ENCODE data around the gene MBNL1. TPM values are rescaled to one million over a fixed set of nuclear protein-coding genes. Genes with fewer than 3 reads are reported as not detected.
A peak's percentile ranks its signal among the peaks of the same experiment; 100 is the strongest.

The MBNL1 gene
- total RNA-seq, 6 donors from 2014 or later, result 231 to 506 (median 357) TPM

GRCh38 chr3:152472672-152472954 lies 203.9 kb downstream of the MBNL1 start:
- H3K9me3 ChIP-seq, result no peaks in the 10 kb centered on the region
- peak overlapping the region in 1 of 4 donors; percentile 28 for H3K27ac ChIP-seq
- WGBS, 2 donors, result 96 to 99% methylated on average over 3 of the region's 3 CpGs
- H3K36me3 ChIP-seq, result no peaks in the 10 kb centered on the region
- DNase-seq (no peak), ATAC-seq (ENCODE audit: low FRiP score in 2 of 2) (no peak)
- no peak overlapping the region for H3K4me3 ChIP-seq
- TF ChIP-seq EP300 (IDR thresholded peaks at IDR 0.05) (no peak), POLR2A (IDR thresholded peaks at IDR 0.05) (no peak), POLR2AphosphoS5 (IDR thresholded peaks at IDR 0.05) (no peak), CTCF (IDR thresholded peaks at IDR 0.05) (no peak)
- H3K4me1 ChIP-seq, result peaks cover 0 to 5% (median 0%) of the 10 kb centered on the region in 4 donors
- no peaks in the 10 kb centered on the region for H3K27me3 ChIP-seq

- DNase-seq (no peak), ATAC-seq (ENCODE audit: low FRiP score in 2 of 2) (peak in 1 of 2 donors; percentile 74)
- Histone ChIP-seq H3K9me3 (no peaks in the 10 kb centered on the region), H3K27me3 (no peaks in the 10 kb centered on the region), H3K27ac (no peak overlapping the region), H3K4me3 (no peak overlapping the region), H3K36me3 (no peaks in the 10 kb centered on the region), H3K4me1 (peaks cover 0 to 5% (median 0%) of the 10 kb centered on the region in 4 donors)
- 78 to 83% methylated on average over 2 of the region's 2 CpGs for WGBS, 2 donors
- TF ChIP-seq POLR2A (IDR thresholded peaks at IDR 0.05), result no peak
- TF ChIP-seq CTCF (IDR thresholded peaks at IDR 0.05), result peak; percentile 32 to 63 (median 44)
These were observed 205.9 kb downstream of the MBNL1 start for GRCh38 chr3:152474585-152474984.

- ATAC-seq (ENCODE audit: low FRiP score in 2 of 2) (no peak), DNase-seq (no peak)
- TF ChIP-seq POLR2A (IDR thresholded peaks at IDR 0.05) (no peak), POLR2AphosphoS5 (IDR thresholded peaks at IDR 0.05) (no peak), EP300 (IDR thresholded peaks at IDR 0.05) (no peak), CTCF (IDR thresholded peaks at IDR 0.05) (no peak)
- H3K27me3 ChIP-seq, result no peaks in the 10 kb centered on the region
- 63 to 79% methylated on average over 2 of the region's 2 CpGs for WGBS, 2 donors
- peaks cover 0 to under 1% (median 0%) of the 10 kb centered on the region in 4 donors for H3K9me3 ChIP-seq
- no peaks in the 10 kb centered on the region for H3K36me3 ChIP-seq
- H3K4me3 ChIP-seq, result no peak overlapping the region
- H3K27ac ChIP-seq, result no peak overlapping the region
- no peaks in the 10 kb centered on the region for H3K4me1 ChIP-seq
These were observed 208.7 kb downstream of the MBNL1 start for GRCh38 chr3:152477422-152477821.

GRCh38 chr3:152480282-152480953 lies 211.7 kb downstream of the MBNL1 start:
- 65 to 68% methylated on average over 2 of the region's 2 CpGs for whole genome bisulfite sequencing, 2 donors
- no peak for ATAC-seq (ENCODE audit: low FRiP score in 2 of 2)
- TF ChIP-seq POLR2A (IDR thresholded peaks at IDR 0.05), result no peak
- no peak for TF ChIP-seq CTCF (IDR thresholded peaks at IDR 0.05)
- no peak for TF ChIP-seq POLR2AphosphoS5 (IDR thresholded peaks at IDR 0.05)
- TF ChIP-seq EP300 (IDR thresholded peaks at IDR 0.05), result no peak

GRCh38 chr3:152486364-152486763 lies 217.6 kb downstream of the MBNL1 start:
- no peaks in the 10 kb centered on the region for H3K27me3 ChIP-seq
- no peak for ATAC-seq (ENCODE audit: low FRiP score in 2 of 2)

More at GRCh38 chr3:152480282-152480953, 211.7 kb downstream of the MBNL1 start:
- peaks cover 0 to 7% (median 0%) of the 10 kb centered on the region in 4 donors for H3K9me3 ChIP-seq
- H3K36me3 ChIP-seq, result no peaks in the 10 kb centered on the region
- H3K27ac ChIP-seq, result no peak overlapping the region
- no peak overlapping the region for H3K4me3 ChIP-seq
- H3K4me1 ChIP-seq, result no peaks in the 10 kb centered on the region
- no peaks in the 10 kb centered on the region for H3K27me3 ChIP-seq
- no peak for DNase-seq

More at GRCh38 chr3:152486364-152486763, 217.6 kb downstream of the MBNL1 start:
- Histone ChIP-seq H3K4me1 (no peaks in the 10 kb centered on the region), H3K4me3 (no peak overlapping the region), H3K36me3 (no peaks in the 10 kb centered on the region), H3K9me3 (peaks cover 0 to 7% (median 0%) of the 10 kb centered on the region in 4 donors), H3K27ac (no peak overlapping the region)
- 73 to 91% methylated on average over 1 of the region's 1 CpG for WGBS, 2 donors
- DNase-seq, result no peak
- TF ChIP-seq POLR2A (IDR thresholded peaks at IDR 0.05), result no peak
- no peak for TF ChIP-seq EP300 (IDR thresholded peaks at IDR 0.05)
- no peak for TF ChIP-seq CTCF (IDR thresholded peaks at IDR 0.05)
- TF ChIP-seq POLR2AphosphoS5 (IDR thresholded peaks at IDR 0.05), result no peak

All from upper lobe of left lung (tissue), 6 donors.